GM12872 (cell line): ENCODE data around the gene FBXO8.

ENCODE experiments used
- TF ChIP-seq, protein P1 (sequence below): IDR thresholded peaks from 3 replicates; pipeline ENCODE4 v1.5.1; 2011; ENCODE audit warnings: low read depth, mild to moderate bottlenecking, low read length, moderate library complexity; ENCODE audit not compliant: insufficient read depth

FBXO8 gene, protein sequence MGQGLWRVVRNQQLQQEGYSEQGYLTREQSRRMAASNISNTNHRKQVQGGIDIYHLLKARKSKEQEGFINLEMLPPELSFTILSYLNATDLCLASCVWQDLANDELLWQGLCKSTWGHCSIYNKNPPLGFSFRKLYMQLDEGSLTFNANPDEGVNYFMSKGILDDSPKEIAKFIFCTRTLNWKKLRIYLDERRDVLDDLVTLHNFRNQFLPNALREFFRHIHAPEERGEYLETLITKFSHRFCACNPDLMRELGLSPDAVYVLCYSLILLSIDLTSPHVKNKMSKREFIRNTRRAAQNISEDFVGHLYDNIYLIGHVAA

DNA sequence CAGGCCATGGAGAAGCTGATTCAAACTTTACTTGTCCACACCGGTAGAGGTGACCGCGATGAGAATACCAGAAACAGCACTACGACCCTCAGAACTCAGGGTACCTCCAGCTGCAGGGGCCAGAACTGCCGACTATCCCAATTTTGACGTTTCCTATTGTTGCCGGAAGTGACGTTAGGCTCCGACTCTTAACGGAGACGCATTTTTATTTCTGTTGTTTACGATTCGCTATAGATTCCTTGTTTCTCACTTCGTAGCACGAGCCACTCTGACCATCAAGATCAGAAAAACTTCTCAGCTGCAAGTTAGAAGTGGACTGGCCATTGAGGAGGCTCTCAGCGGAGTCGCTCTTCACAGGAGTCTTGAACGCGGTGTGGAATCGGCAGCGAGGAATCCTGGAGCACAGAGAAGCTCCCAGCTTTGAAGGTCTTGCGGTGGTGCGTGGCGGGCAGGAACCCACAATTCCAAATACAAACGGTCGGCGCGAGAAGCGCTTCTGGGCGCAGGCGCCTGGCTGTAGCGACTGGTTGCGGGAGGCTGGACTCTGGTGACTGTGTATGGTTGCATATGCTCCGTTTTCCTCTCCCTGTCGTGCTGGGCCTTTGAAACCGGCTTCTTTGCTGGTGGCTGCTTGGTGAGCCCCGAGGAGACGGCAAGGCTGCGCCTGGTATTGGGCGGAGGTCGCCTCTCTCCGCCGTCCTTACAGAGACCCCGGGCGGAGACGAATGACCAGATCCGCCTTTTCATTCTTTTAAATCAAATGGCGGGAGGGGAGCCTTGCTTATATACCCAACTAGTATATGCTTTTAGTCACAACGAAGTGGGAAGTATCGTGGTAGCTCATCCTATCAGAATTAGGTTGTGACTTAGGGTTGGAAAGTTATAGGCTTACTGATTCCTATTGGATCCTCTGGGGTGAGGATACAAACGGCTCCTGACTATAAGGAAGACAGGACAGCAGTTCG lies at the start of gene FBXO8, which contains the start of gene CEP44:
Gene FBXO8 (minus strand): TSS at position 161 of the 965 bp plus-strand sequence. CDS start 20,575 bp downstream, outside the sequence.
Gene CEP44 (plus strand): TSS at position 405 of the 965 bp plus-strand sequence. CDS start 15,211 bp downstream, outside the sequence.
- TF ChIP-seq, protein P1, sequence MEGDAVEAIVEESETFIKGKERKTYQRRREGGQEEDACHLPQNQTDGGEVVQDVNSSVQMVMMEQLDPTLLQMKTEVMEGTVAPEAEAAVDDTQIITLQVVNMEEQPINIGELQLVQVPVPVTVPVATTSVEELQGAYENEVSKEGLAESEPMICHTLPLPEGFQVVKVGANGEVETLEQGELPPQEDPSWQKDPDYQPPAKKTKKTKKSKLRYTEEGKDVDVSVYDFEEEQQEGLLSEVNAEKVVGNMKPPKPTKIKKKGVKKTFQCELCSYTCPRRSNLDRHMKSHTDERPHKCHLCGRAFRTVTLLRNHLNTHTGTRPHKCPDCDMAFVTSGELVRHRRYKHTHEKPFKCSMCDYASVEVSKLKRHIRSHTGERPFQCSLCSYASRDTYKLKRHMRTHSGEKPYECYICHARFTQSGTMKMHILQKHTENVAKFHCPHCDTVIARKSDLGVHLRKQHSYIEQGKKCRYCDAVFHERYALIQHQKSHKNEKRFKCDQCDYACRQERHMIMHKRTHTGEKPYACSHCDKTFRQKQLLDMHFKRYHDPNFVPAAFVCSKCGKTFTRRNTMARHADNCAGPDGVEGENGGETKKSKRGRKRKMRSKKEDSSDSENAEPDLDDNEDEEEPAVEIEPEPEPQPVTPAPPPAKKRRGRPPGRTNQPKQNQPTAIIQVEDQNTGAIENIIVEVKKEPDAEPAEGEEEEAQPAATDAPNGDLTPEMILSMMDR = no peak

GRCh38 chr4:174332741-174333493 lies 49.5 kb upstream of the FBXO8 start:
- TF ChIP-seq, protein P1 = no peak

DNA sequence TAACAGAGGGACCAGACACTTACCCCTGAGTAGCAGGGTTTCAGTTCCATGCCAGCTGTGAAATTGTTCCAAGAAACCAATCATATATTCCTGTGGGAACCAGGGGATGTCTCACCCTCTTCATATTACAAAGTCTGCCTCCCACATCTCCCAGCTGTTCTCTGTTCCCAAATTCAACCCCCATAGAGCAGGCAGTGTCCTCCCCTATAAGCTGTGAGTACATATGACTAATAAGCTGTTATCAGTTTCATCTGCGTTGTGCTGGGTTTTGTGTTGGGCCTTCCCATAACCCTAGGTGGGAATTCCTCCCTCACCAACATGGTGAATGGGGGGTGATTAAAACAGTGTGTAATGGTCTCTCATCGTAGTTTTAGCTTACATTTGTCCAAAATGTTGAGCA lies 41.3 kb upstream of the FBXO8 start:
- TF ChIP-seq, protein P1 = no peak

- TF ChIP-seq, protein P1 = no peak
These were observed 40.8 kb upstream of the FBXO8 start for GRCh38 chr4:174324236-174324635.

DNA sequence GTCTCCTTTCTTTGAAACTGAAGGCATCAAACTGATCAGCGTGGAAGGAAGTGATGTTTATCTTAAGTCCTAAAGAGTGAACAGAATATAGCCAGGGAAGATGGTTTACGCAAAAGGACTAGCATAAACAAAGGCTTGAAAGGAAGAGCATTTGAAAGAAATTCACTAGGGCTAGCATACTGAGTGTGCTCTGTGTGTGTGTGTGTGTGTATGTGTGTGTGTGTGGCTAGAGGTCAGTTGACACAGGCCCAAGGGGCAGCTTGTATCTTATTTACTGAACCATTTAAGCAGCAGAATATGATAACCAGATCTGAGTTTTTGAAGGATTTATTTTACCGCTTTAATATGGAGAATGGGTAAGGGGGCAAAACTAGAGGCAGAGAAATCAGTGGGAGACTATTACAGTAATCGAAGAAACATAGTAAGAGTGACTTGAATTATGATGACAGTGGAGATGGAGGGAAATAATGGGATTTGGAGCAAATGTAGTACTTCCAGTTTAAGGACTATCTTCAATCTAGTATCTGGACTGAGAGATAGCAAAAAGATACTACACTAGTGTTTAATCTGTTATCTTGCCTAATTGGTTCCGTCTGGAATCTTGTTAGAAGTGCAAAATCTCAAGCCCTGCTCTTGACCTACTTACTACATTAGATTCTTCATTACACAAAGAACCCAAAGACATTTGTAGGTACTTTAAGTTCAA lies 37.2 kb upstream of the FBXO8 start:
- TF ChIP-seq, protein P1 = no peak

- TF ChIP-seq, protein P1 = peak; percentile 49; the same call in 2 of the 3 replicates
These were observed 35.6 kb upstream of the FBXO8 start for GRCh38 chr4:174318829-174319764.
